Endothelial cell of umbilical vein (primary cell): ENCODE results near the gene PFDN4.

Experiments used
- MYC ChIP-seq: IDR thresholded peaks from one replicate; pipeline ENCODE4 v1.6.1; 2011; ENCODE audit warnings: mild to moderate bottlenecking, low read depth, low read length
- POLR2A ChIP-seq: IDR thresholded peaks from 2 replicates; pipeline ENCODE4 v1.6.1; 2012; ENCODE audit warnings: low read depth, mild to moderate bottlenecking, control low read depth, low read length
- TF ChIP-seq, protein P1 (sequence below): IDR thresholded peaks from 2 replicates; pipeline ENCODE4 v1.6.1; 2011; ENCODE audit not compliant: insufficient read depth, insufficient read length
- TF ChIP-seq, protein P2 (sequence below), 2 donors: IDR thresholded peaks; 1 replicate in 1 of 2; 2 replicates in 1 of 2; pipeline ENCODE4 v1.5.1; 2011; ENCODE audit warnings: low read length in 2 of 2, mild to moderate bottlenecking in 2 of 2, moderate library complexity in 2 of 2, control low read depth in 1 of 2, inconsistent platforms in 1 of 2, low read depth in 1 of 2; ENCODE audit not compliant: insufficient read depth in 1 of 2; ENCODE audit errors: extremely low read depth in 1 of 2

DNA sequence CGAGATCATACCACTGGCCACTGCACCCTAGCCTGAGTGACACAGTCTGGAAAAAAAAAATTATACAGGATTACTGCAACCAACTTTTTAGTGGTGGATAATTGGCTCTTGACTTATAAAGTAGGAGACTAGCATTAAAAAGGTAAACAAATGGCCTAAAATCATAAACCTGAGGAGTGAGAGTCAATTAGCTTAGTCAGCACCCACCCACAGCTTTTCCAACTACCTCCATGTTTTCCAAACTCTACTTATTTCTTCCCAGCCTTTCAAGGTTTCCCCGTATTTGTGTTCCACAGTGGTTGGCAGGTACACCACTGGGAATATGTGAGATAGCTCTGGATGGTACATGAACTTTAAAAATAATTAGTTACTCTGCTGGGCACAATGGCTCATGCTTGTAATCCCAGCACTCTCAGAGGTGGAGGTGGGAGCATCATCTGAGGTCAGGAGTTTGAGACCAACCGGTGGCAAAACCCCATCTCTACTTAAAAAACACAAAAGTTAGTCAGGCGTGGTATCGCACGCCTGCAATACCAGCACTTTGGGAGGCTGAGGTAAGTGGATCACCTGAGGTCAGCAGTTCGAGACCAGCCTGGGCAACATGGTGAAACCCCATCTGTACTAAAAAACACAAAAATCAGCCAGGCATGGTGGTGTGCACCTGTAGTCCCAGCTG is 40.8 kb upstream of the PFDN4 start:
- TF ChIP-seq, protein P1, sequence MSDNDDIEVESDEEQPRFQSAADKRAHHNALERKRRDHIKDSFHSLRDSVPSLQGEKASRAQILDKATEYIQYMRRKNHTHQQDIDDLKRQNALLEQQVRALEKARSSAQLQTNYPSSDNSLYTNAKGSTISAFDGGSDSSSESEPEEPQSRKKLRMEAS = no peak
- TF ChIP-seq MYC (no peak), POLR2A (no peak)
- TF ChIP-seq, protein P2, sequence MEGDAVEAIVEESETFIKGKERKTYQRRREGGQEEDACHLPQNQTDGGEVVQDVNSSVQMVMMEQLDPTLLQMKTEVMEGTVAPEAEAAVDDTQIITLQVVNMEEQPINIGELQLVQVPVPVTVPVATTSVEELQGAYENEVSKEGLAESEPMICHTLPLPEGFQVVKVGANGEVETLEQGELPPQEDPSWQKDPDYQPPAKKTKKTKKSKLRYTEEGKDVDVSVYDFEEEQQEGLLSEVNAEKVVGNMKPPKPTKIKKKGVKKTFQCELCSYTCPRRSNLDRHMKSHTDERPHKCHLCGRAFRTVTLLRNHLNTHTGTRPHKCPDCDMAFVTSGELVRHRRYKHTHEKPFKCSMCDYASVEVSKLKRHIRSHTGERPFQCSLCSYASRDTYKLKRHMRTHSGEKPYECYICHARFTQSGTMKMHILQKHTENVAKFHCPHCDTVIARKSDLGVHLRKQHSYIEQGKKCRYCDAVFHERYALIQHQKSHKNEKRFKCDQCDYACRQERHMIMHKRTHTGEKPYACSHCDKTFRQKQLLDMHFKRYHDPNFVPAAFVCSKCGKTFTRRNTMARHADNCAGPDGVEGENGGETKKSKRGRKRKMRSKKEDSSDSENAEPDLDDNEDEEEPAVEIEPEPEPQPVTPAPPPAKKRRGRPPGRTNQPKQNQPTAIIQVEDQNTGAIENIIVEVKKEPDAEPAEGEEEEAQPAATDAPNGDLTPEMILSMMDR (IDR thresholded peaks at IDR 0.05; ENCODE audit: extremely low read depth in 1 of 2, insufficient read depth in 1 of 2, low read depth in 1 of 2, low read length in 2 of 2) = no peak
